ENCODE data around the gene HPS6. TPM values are rescaled to one million over a fixed set of nuclear protein-coding genes. Genes with fewer than 3 reads are reported as not detected.

HPS6 gene
- total RNA-seq, 1 experiment from 2014 or later: 31.7 TPM

GRCh38 chr10:102106998-102107397 lies 41.8 kb downstream of the HPS6 start:
- no peaks in the 10 kb centered on the region for H3K9me2 ChIP-seq (ENCODE audit: insufficient read depth)
- no peaks in the 10 kb centered on the region for H3K27me3 ChIP-seq (ENCODE audit: insufficient read depth, low read length)
- peaks cover 0 to 2% of the 10 kb centered on the region in 2 experiments; a peak in 1 of 4 replicates for H3K4me1 ChIP-seq (ENCODE audit: control insufficient read depth in 1 of 2, insufficient read depth in 2 of 2, low read length in 2 of 2)
- TF ChIP-seq EZH2 (IDR thresholded peaks at IDR 0.05) (no peak), POLR2A (IDR thresholded peaks at IDR 0.05; ENCODE audit: borderline replicate concordance, extremely low read depth, insufficient read depth, insufficient read length) (no peak), CEBPB (IDR thresholded peaks at IDR 0.05; ENCODE audit: low read depth) (no peak), SRF (IDR thresholded peaks at IDR 0.05; ENCODE audit: low read depth) (no peak), FOSL1 (IDR thresholded peaks at IDR 0.05; ENCODE audit: low read depth) (no peak), TCF7L2 (IDR thresholded peaks at IDR 0.05; ENCODE audit: borderline replicate concordance, extremely low read depth, insufficient read depth, insufficient read length) (no peak), ELF1 (IDR thresholded peaks at IDR 0.05; ENCODE audit: borderline replicate concordance, low read depth) (no peak), ZFX (IDR thresholded peaks at IDR 0.05) (no peak), RAD21 (IDR thresholded peaks at IDR 0.05; ENCODE audit: low read depth) (no peak), SIN3A (IDR thresholded peaks at IDR 0.05; ENCODE audit: low read depth) (no peak)
- TF ChIP-seq, protein P1, sequence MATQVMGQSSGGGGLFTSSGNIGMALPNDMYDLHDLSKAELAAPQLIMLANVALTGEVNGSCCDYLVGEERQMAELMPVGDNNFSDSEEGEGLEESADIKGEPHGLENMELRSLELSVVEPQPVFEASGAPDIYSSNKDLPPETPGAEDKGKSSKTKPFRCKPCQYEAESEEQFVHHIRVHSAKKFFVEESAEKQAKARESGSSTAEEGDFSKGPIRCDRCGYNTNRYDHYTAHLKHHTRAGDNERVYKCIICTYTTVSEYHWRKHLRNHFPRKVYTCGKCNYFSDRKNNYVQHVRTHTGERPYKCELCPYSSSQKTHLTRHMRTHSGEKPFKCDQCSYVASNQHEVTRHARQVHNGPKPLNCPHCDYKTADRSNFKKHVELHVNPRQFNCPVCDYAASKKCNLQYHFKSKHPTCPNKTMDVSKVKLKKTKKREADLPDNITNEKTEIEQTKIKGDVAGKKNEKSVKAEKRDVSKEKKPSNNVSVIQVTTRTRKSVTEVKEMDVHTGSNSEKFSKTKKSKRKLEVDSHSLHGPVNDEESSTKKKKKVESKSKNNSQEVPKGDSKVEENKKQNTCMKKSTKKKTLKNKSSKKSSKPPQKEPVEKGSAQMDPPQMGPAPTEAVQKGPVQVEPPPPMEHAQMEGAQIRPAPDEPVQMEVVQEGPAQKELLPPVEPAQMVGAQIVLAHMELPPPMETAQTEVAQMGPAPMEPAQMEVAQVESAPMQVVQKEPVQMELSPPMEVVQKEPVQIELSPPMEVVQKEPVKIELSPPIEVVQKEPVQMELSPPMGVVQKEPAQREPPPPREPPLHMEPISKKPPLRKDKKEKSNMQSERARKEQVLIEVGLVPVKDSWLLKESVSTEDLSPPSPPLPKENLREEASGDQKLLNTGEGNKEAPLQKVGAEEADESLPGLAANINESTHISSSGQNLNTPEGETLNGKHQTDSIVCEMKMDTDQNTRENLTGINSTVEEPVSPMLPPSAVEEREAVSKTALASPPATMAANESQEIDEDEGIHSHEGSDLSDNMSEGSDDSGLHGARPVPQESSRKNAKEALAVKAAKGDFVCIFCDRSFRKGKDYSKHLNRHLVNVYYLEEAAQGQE (IDR thresholded peaks at IDR 0.05; ENCODE audit: low read depth): no peak
- TF ChIP-seq, protein P2, sequence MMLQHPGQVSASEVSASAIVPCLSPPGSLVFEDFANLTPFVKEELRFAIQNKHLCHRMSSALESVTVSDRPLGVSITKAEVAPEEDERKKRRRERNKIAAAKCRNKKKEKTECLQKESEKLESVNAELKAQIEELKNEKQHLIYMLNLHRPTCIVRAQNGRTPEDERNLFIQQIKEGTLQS (IDR thresholded peaks at IDR 0.05): no peak
- TF ChIP-seq, protein P3, sequence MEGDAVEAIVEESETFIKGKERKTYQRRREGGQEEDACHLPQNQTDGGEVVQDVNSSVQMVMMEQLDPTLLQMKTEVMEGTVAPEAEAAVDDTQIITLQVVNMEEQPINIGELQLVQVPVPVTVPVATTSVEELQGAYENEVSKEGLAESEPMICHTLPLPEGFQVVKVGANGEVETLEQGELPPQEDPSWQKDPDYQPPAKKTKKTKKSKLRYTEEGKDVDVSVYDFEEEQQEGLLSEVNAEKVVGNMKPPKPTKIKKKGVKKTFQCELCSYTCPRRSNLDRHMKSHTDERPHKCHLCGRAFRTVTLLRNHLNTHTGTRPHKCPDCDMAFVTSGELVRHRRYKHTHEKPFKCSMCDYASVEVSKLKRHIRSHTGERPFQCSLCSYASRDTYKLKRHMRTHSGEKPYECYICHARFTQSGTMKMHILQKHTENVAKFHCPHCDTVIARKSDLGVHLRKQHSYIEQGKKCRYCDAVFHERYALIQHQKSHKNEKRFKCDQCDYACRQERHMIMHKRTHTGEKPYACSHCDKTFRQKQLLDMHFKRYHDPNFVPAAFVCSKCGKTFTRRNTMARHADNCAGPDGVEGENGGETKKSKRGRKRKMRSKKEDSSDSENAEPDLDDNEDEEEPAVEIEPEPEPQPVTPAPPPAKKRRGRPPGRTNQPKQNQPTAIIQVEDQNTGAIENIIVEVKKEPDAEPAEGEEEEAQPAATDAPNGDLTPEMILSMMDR (IDR thresholded peaks at IDR 0.05 in 2 of 3, conservative IDR thresholded peaks at IDR 0.05 in 1 of 3; ENCODE audit: borderline replicate concordance in 1 of 3, insufficient read depth in 1 of 3, low read depth in 2 of 3, low read length in 2 of 3): no peak
- no peak overlapping the region for H2AFZ ChIP-seq (ENCODE audit: low read depth, low read length, poor library complexity, severe bottlenecking)
- H3K4me3 ChIP-seq (replicated peaks in 1 of 2; ENCODE audit: low read depth in 1 of 2, low read length in 2 of 2): no peak overlapping the region
- H3K36me3 ChIP-seq (ENCODE audit: control insufficient read depth in 1 of 2, insufficient read depth in 2 of 2, low read length in 2 of 2): peaks cover 32 to 41% of the 10 kb centered on the region in 2 experiments
- intact Hi-C loops (cut with micrococcal nuclease): no loop called here
- no peaks in the 10 kb centered on the region for H3K9me3 ChIP-seq (ENCODE audit: control insufficient read depth in 1 of 2, insufficient read depth in 1 of 2, low read depth in 1 of 2, low read length in 2 of 2)
- H3K9ac ChIP-seq (ENCODE audit: low read length): no peak overlapping the region
- CTCF ChIA-PET: interaction anchor here (0.6 to 1.3 kb wide), 2 partner anchors 15 to 317 kb away, joined by 3 read pairs; no protein-coding TSS in a partner anchor
- POLR2A ChIA-PET: no interaction called here
- DNase-seq (ENCODE audit: low read depth, low spot score) (no peak), ATAC-seq (0 out of 2 replicates have a peak, but pooled peaks have one; percentile 18)
- no TSS peak for BruUV-seq (replicated peaks)
- no peaks in the 10 kb centered on the region for H4K20me1 ChIP-seq (ENCODE audit: insufficient read depth)
- peaks cover 9% of the 10 kb centered on the region for H3K79me2 ChIP-seq (ENCODE audit: insufficient read depth, low read length)
- RAD21 ChIA-PET (ENCODE audit: low non-redundant PET in 1 of 2, low total read pairs in 2 of 2, uncharacterized antibody in 2 of 2, unreplicated experiment in 2 of 2): no interaction called here
- no peak overlapping the region for H3K27ac ChIP-seq (ENCODE audit: low read depth, low read length)
- no peak overlapping the region for H3K4me2 ChIP-seq (ENCODE audit: low read length)

All from HCT116 (cell line).